ENCODE measurements around the gene CCDC144A. TPM values are rescaled to one million over a fixed set of nuclear protein-coding genes. Genes with fewer than 3 reads are reported as not detected.
A peak's percentile ranks its signal among the peaks of the same experiment; 100 is the strongest.
"Not testable (repeated sequence)": the region's sequence is repeated elsewhere in the genome, so short reads cannot be mapped to it uniquely, and the experiment has no call there.

The CCDC144A gene
- total RNA-seq, 1 donor from 2014 or later: 0.49 TPM

GRCh38 chr17:16653367-16654041 lies 36.5 kb upstream of the CCDC144A start, which contains the start of gene ZNF624:
ZNF624 (minus strand) TSS chr17:16653850.
- H3K9me3 Mint-ChIP-seq: no peaks in the 10 kb centered on the region
- H3K4me3 Mint-ChIP-seq: peak within 1 kb of the TSS; percentile 88
- peaks cover 2% of the 10 kb centered on the region for H3K27me3 Mint-ChIP-seq (ENCODE audit: low read depth)
- TF ChIP-seq CTCF (IDR thresholded peaks at IDR 0.05; ENCODE audit: unreplicated experiment): no peak
- H3K36me3 Mint-ChIP-seq: peaks cover 7% of the 10 kb centered on the region
- H3K27ac Mint-ChIP-seq: peak within 1 kb of the TSS; percentile 86
- peak; percentile 91 to 94 for DNase-seq (ENCODE audit: low spot score in 2 of 2, unreplicated experiment in 2 of 2)
- peaks cover 13% of the 10 kb centered on the region for H3K4me1 Mint-ChIP-seq

DNA sequence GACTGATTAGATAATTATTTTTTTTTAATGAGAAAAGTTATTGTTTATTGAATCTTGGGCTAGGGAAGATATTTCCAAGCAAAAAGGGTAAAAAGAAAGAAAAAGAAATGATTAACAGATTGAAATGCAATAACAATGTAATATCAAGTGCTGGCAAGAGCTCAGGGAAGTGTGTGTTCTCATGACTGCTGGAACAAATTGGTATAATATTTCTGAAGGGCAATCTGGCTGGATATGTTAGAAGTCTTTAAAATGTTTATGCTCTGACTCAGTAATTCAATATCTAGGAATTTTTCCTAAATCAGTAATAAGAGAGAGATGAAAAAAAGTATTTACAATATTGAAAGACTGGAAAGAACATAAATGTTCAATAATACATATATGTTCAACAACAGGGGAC lies 28.8 kb upstream of the CCDC144A start:
- Mint-ChIP-seq H3K27me3 (ENCODE audit: low read depth) (peaks cover 46% of the 10 kb centered on the region), H3K4me1 (no peaks in the 10 kb centered on the region), H3K36me3 (no peaks in the 10 kb centered on the region), H3K27ac (no peak overlapping the region), H3K4me3 (no peak overlapping the region), H3K9me3 (no peaks in the 10 kb centered on the region)
- no peak for TF ChIP-seq CTCF (IDR thresholded peaks at IDR 0.05; ENCODE audit: unreplicated experiment)
- DNase-seq (ENCODE audit: low spot score in 2 of 2, unreplicated experiment in 2 of 2): no peak

- no peak for DNase-seq (ENCODE audit: low spot score in 2 of 2, unreplicated experiment in 2 of 2)
- H3K4me1 Mint-ChIP-seq: no peaks in the 10 kb centered on the region
- no peak for TF ChIP-seq CTCF (IDR thresholded peaks at IDR 0.05; ENCODE audit: unreplicated experiment)
Observed at GRCh38 chr17:16662936-16663335, 27.1 kb upstream of the CCDC144A start.

DNA sequence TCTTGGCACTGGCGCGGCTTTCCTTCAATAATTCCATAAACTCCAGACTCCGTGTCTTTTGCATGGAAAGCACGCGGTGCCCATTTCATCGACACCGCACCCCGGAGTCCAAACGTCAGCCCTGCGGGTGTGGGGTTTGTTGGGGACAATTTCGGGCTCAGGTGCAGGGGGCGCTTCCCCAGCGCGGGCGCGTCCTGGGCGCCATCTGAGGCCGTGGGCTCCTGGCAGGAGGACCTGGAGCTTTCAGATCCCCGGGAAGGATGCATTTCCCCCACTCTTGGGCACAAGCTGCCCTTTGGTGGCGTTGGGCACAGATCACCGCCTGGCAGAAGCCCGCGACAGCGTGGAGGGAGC lies 23.5 kb upstream of the CCDC144A start:
- DNase-seq (ENCODE audit: low spot score in 2 of 2, unreplicated experiment in 2 of 2); H3K4me3 Mint-ChIP-seq; H3K36me3 Mint-ChIP-seq; H3K27ac Mint-ChIP-seq; H3K4me1 Mint-ChIP-seq; H3K9me3 Mint-ChIP-seq: not testable (repeated sequence)
- peaks cover 69% of the 10 kb centered on the region for H3K27me3 Mint-ChIP-seq (ENCODE audit: low read depth)

More at GRCh38 chr17:16662936-16663335, 27.1 kb upstream of the CCDC144A start:
- Mint-ChIP-seq H3K9me3 (no peaks in the 10 kb centered on the region), H3K4me3 (no peak overlapping the region), H3K27me3 (ENCODE audit: low read depth) (peaks cover 61% of the 10 kb centered on the region), H3K36me3 (no peaks in the 10 kb centered on the region), H3K27ac (no peak overlapping the region)

- not testable (repeated sequence) for H3K9me3 Mint-ChIP-seq, H3K4me1 Mint-ChIP-seq, H3K27ac Mint-ChIP-seq, H3K36me3 Mint-ChIP-seq
- Mint-ChIP-seq H3K4me3 (peak overlapping the region; percentile 62), H3K27me3 (ENCODE audit: low read depth) (peaks cover 66% of the 10 kb centered on the region)
- DNase-seq (ENCODE audit: low spot score in 2 of 2, unreplicated experiment in 2 of 2): peak; percentile 17 to 44
Observed at GRCh38 chr17:16666907-16667636, 23.0 kb upstream of the CCDC144A start.

- Mint-ChIP-seq H3K27ac (no peak overlapping the region), H3K4me3 (no peak overlapping the region), H3K4me1 (no peaks in the 10 kb centered on the region), H3K36me3 (no peaks in the 10 kb centered on the region), H3K9me3 (no peaks in the 10 kb centered on the region), H3K27me3 (ENCODE audit: low read depth) (no peaks in the 10 kb centered on the region)
- no peak for TF ChIP-seq CTCF (IDR thresholded peaks at IDR 0.05; ENCODE audit: unreplicated experiment)
- DNase-seq (ENCODE audit: low spot score in 2 of 2, unreplicated experiment in 2 of 2): no peak
Observed at GRCh38 chr17:16676676-16677268, 13.3 kb upstream of the CCDC144A start.

GRCh38 chr17:16683290-16684138 lies 6.5 kb upstream of the CCDC144A start:
- not testable (repeated sequence) for H3K4me1 Mint-ChIP-seq; H3K9me3 Mint-ChIP-seq; H3K36me3 Mint-ChIP-seq; H3K27ac Mint-ChIP-seq; DNase-seq (ENCODE audit: low spot score in 2 of 2, unreplicated experiment in 2 of 2)
- H3K27me3 Mint-ChIP-seq (ENCODE audit: low read depth): peaks cover 20% of the 10 kb centered on the region
- H3K4me3 Mint-ChIP-seq: peak overlapping the region; percentile 55

DNA sequence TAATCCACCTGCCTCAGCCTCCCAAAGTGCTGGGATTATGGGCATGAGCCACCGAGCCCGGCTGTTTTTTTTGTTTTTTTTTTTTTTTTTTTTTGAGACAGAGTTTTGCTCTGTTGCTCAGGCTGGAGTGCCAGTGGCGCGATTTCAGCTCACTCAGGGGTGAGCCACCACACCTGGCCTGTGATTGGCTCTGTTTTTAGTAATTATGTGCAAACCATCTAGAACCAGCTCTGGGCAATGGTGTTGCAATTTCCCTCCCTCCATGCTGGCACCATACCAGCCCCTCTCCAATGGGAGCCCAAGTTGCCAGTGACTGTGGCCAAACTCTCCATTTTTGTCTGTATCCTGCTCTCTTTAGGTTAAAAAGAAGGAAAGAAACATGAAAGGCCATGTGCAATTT lies 4.0 kb upstream of the CCDC144A start:
- H3K9me3 Mint-ChIP-seq; DNase-seq (ENCODE audit: low spot score in 2 of 2, unreplicated experiment in 2 of 2); H3K27ac Mint-ChIP-seq; H3K36me3 Mint-ChIP-seq; H3K4me3 Mint-ChIP-seq; H3K4me1 Mint-ChIP-seq: not testable (repeated sequence)
- H3K27me3 Mint-ChIP-seq (ENCODE audit: low read depth): peaks cover 20% of the 10 kb centered on the region

- H3K9me3 Mint-ChIP-seq; H3K36me3 Mint-ChIP-seq; H3K27ac Mint-ChIP-seq; DNase-seq (ENCODE audit: low spot score in 2 of 2, unreplicated experiment in 2 of 2); H3K4me3 Mint-ChIP-seq; H3K4me1 Mint-ChIP-seq: not testable (repeated sequence)
- peaks cover 18% of the 10 kb centered on the region for H3K27me3 Mint-ChIP-seq (ENCODE audit: low read depth)
Observed at GRCh38 chr17:16687151-16687550, 2.9 kb upstream of the CCDC144A start.

Measured in mesothelial cell of epicardium (in vitro differentiated cells).